Measurements from ENCODE around the gene RBFOX2. TPM values are rescaled to one million over a fixed set of nuclear protein-coding genes. Genes with fewer than 3 reads are reported as not detected.
"Not testable (repeated sequence)": the region's sequence is repeated elsewhere in the genome, so short reads cannot be mapped to it uniquely, and the experiment has no call there.

Gene RBFOX2
- polyA plus RNA-seq, 1 donor: 143 TPM

DNA sequence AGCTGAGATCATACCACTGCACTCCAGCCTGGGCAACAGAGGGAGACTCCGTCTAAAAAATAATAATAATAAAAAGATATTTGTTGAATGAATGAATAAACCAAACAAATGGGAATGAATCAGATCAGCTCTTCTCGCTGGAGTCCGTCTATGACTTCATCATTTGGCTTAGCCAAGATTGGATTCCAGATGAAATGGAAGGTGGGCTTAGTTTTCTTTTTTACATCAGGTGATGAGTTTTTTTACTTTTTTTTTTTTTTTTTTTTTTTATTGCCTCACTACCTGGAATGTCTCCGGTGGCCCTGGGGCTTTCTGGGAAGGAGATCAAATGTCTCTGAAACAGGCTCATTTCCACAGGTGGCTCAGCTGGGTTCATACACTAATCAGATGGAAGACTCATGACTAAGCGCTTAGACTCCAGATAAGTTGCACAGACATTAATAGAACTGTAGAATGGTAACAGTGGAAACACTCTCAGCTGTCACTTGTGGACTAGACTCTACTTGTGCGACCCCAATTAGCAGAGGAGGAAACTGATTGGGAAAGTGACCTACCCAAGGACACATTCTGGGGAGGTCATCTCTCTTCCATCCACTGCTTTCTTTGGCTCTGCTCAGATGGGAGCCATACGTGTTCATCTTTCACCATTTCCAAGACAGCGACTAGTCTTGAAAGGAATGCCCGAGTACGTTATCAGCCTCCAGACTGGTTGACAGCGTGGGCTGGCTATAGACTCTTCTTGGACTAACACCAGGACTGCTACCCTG is 20.5 kb upstream of the RBFOX2 start:
- no peak for DNase-seq

DNA sequence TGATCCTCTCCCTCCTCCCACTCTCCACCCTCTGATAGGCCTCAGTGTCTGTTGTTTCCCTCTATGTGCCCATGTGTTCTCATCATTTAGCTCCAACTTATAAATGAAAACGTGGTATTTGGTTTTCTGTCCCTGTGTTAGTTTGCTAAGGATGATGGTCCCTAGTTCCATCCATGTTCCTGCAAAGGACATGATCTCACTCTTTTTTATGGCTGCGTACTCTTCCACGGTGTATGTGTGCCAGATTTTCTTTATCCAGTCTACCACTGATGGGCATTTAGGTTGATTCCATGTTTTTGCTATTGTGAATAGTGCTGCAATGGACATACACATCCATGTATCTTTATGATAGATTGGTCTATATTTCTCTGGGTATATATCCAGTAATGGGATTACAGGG is 15.9 kb upstream of the RBFOX2 start:
- DNase-seq: not testable (repeated sequence)

DNA sequence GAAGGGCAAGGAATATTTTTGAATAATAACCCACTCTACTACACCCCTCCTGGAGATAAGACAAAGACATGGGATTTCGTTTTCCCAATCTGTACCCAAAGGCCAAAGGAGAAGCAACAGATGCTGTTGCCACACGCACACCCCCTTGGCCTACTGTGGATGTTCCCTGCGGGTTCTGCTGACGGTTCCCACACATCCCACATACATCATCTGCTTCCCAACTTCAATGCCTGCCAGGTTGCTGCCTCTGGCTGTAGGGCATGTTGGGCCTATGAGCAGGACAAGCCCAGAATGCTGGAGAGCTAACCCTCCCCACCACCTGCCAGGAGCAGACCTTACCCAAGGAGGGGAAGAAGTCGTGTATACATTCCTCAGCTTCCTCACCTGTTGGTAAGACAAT is 13.6 kb upstream of the RBFOX2 start:
- DNase-seq: no peak

DNA sequence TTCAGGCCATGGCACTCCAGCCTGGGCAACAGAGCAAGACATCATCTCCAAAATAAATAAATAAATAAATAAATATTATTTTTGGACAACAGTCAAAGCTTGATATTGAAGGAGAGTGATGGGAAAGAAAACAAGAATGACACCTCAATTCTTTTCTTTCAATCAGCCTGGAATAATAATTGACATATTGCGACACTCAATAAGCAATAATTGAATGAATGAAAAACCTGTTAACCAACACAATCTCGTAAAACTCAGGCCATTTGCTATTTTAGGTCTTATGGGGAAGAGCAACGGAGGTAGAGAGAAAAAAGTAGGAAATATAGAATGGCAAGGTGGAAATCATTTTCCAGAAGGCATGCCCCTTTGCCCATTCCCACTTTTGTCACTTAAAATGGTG is 10.5 kb upstream of the RBFOX2 start:
- DNase-seq: no peak

DNA sequence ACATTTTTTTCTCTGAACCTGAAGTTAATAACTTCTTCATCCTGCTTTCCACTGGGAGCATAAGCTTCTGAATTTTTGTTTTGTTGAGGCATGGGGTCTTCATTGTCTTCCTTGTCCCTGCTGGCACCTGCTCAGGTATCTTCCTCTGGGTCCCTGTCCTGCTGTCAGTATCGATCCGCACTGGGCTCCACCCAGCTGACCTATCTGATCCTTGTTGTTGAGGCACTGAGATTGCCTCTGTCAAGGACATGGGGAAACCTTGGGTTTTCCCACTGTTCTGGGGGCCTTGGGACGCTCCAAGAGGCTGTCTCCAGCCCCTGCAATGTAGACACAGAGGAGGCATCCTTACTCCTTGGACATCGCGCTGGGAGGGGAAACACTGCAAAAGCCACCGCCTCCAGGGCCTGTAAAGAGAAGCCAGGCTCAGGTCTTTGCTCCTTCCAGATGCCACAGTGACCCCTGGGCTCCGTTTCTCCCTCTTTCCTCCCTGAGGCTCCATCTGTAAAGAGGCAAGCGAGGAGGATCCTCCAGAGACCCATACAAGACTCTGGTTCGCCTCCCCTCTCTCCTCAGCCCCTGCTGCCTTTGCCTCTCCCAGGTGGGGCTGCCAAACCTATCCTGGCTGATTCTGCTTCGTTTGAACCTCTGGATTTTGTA is 8.6 kb upstream of the RBFOX2 start:
- no peak for DNase-seq

DNA sequence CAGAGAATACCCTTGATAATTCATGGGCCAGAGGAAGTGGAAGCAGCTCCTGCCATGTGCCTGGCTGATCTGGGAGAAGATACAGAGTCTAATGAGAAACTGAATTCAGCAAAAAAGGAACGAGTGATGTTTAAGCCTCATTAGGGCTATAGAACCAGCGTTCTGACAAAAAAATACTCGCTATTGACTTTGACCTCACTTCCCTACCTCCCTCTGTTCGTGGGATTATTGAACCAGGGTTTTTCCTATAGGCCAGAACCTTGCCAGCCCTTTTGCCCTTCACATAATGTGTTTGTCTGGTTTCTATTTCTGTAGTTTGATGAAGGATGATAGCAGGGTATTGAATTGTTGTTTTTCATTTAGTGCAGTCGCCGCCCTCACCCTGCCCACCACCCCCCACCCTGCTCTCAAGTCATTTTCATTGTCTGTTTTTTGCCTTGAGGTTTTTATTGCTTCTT is 7.6 kb upstream of the RBFOX2 start:
- DNase-seq: no peak

DNA sequence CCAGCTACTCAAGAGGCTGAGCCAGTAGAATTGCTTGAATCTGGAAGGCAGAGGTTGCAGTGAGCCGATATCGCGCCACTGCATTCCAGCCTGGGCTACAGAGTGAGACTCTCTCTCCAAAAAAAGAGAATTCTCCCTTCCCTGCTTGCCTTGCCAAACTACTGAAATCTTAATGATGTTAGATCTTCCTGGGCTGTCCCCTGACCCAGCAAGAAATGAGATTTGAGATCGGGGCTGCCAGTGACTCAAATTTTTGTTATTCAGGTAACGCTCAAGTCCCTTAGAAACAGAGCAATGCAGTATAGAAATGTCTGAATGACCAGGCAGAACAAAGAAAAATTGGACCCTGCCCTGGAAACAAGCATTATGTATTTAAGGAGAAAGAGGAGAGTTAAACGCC is 4.0 kb upstream of the RBFOX2 start:
- DNase-seq: no peak

DNA sequence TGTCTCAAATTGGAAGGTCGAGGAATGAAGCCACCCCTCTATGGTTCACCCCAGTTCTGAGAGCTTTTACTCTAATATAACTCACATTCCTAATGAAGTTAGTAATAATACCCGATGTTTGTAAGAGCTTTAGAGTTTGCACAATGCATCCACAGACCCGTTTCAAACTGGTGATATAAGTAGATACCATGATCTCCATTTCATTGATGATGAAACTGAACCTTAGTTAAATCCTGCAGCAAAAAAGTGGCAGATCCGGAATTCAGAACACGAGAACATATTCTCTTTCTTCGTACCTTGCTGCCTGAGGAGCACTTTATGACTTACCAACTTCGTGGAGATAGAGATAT is 757 bp upstream of the RBFOX2 start:
- no peak for DNase-seq

DNA sequence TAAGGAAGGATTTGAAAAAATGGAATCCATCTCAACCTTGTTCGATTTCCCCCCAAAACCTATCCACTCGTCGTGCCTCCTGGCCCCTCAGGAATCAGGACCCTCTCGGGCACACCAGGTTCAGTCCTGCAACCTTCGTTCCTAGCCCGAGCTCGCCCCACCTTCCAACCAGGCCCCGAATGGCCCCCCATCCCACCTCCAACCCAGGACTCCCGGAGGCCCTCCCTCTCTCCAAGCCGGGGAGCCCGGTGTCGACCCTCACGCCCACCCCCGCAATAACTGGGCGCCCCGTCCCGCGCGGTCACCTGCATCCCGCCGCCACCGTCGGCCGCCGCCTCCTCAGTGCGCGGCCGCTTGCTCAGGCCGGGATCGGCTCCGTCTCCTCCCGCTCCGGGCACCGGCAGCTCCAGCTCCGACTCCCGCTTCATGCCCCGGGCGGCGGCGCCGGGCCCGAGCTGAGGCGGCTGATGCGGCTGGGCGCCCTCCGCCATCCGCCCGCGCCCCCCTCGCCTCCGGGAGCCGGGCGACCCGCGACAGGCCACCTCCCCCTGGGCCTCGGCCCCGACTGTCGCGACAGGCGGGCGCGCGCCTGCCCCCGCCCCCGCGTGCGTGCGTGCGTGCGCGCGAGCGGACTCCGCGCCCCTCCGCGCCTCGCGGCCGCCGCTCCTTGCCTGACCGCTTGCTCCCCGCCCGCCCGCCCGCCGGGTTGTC is 534 bp downstream of the RBFOX2 start:
- DNase-seq: no peak

DNA sequence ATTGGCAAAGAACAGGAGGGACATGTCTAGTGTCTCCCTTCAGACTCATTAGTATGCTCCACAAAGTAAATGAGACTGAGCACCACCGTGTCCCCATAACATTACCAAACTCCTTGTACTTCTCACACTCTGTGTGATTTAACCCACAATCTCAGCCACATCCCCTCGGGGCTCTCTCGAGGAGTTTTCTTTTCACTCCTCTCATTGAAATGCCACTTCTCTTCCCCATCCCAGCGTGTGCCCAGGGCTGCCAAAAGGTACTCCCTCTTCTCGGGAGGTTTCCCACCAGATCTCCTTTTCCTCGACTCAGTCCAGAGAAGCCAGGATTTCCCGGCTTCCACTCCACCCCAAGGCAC is 1.1 kb downstream of the RBFOX2 start:
- no peak for DNase-seq

DNA sequence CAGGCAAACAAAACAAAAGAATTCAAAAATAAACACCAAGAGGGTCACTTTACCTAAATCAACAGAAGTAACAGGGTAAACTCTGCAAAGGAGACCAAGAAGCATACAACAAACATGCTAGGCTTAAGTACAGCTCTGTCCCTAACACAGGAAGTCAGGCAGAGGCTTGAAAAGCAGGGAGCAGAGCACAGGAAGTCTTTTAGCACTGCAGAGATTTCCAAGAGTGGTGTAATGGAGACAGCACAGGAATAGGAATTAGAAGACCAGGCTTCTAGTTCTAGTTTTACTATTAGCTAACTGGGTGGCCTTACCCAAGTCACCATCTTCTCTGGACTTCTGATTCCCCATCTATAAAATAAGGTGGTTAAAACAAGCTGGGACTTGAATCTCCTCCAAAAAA is 1.9 kb downstream of the RBFOX2 start:
- DNase-seq: no peak

DNA sequence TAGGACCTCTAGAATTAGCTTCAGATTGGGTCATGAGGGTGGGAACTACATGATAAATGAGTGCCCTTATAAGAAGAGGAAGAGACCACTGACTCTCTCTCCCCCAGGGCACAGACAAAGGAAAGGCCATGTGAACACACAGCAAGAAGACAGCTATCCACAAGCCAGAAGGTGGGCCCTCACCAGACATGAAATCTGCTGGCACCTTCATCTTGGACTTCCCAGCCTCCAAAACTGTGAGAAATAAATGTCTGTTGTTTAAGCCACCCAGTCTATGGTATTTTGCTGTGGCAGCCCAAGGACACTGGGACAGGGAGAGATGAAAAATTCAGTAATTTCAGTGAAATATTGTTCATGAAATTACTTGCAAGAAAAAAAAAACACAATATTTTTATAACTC is 5.9 kb downstream of the RBFOX2 start:
- DNase-seq: no peak

DNA sequence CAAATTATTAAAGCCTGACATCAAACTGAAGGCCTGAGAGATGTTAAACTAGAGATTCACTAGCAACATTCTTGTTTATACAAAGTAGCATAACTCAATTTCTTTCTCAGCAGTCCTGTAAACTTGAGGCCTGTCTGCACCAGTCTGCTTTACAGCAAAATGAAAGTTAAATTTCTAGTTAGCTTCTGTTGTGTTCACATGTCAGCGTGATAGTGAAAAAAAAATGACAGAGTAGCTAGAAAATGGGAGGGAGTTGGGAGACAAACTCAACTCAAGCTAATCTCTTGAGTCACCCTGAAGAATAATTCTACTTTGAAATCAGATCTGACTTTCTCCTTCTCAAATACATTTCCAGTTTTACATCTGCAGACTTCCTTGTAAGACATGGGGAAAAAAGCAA is 6.5 kb downstream of the RBFOX2 start:
- DNase-seq: no peak

DNA sequence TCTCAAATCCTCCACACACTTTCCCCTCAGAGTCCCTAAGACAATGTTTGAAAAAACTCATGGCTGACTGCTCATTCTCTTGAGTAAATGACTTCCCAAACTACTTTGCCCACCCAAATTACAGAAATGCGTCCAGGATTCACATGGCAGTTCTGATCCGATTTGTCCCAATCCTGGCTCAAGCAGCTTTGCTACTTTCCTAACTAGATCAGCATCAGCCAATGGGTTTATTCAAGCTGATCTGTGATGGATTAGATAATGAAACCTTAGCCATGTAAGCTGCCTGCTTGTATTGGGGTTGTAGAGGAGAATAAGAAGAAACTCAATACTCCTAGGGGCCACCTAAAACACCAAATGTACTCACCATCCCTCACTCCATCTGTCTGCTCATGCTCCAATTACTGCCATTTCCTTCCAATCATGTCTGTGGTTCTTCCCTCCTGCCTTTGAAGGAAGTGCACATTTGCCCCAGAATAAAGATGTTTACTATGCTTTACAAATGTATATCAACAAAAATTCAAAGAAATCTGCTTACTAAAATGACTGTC is 6.9 kb downstream of the RBFOX2 start:
- no peak for DNase-seq

DNA sequence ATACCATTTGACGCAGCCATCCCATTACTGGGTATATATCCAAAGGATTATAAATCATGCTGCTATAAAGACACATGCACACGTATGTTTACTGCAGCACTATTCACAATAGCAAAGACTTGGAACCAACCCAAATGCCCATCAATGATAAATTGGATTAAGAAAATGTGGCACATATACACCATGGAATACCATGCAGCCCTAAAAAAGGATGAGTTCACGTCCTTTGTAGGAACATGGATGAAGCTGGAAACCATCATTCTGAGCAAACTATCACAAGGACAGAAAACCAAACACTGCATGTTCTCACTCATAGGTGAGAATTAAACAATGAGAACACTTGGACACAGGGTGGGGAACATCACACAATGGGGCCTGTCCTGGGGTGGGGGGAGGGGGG is 7.8 kb downstream of the RBFOX2 start:
- not testable (repeated sequence) for DNase-seq

DNA sequence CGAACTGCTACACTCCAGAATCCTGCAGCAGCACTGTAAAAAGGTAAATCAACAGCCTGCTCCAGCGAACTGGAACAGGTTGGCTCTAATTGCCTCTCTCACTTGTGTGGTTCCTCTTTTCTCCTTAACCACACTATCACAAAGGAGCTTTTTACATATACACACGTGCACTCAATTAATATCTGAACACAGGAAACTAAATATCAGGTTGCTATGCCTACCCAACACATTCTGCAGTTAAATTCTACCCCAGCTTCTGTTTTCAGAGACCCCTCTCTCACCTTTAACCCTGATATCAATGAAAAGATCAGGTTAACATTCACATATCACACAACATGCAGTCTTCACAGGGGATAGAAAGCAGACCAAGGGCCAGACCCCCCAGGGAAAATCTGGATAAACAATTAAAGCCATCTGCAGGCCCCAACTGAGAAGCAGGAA is 11.0 kb downstream of the RBFOX2 start:
- no peak for DNase-seq

DNA sequence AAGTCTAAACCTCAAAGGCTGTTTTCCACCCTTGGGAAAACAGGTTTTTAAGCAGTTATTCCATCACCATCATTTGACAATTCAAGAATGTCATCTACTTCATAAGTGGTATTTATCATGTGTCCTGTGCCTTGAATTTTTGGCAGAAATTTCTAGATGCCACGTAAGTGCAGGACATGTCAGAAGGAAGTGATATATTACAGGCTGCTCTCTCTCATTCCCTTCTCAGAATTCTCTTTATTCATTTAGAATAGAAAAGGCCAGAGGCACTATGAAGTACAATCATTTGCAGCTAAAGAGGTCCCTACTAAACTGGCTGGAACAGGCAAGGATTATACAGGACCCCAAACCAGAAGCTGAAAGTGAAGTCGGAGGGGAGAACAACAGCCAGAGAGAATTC is 11.9 kb downstream of the RBFOX2 start:
- no peak for DNase-seq

DNA sequence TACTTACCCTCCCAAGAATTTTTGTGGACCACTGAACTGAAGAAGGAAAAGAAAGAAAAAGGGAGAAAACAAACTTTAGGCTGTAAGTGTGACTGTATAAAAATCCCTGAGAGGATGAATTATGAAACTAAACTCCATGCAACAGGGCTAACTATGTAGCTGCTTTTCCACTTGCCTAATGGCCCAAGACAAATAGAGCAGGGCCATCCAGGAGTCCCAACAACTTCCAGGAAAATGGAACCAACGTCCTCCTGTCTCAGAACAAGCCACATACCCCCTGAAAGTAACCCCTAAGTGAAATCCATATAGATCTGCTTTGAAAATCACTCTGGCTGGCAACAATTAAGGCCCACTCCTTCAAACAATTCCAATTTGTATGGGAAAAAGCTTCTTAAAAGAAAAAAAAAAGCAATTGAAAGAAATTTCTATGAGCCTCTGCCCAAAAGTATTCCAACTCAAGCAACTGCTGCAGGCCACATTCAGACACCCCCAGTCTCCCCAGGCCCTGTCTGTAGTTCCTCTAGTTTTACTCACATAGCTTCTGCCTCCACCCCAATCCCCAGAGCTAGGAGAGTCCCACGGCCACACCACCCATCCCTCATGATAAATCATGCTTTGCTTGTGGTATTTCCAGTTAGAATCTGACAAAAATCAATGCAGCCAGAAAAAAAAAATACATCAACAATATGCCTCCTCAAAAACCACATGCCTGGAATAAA is 12.7 kb downstream of the RBFOX2 start:
- DNase-seq: no peak

DNA sequence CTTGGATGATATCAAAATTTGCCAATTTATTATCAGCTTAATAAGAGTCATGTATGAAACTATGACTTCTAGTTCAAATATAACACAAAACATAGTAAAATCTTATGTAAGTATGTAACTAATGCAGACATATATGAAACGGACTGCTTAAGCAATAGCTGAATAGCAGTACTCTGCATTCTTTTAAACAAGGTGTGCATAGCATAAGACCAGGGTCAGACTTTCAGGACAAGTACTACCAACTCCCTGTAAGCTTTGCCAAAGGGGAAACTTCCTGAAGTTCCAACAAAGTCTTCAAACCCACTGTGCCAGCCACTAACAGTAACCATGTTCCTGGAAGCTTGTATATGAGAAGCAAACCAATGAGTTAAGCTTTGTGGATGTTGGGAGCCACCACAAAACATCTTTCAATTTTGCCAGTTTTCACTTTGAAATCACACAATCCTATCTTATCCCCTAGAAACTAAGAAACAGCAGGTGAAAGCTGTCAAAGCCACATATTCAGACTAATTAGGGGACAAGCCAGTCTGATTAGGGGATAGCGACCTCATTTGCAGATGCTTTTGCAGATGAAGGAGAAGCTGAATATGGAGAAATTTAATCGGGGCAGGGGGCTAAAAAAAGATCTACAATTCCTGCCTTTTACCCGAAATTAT is 13.3 kb downstream of the RBFOX2 start:
- no peak for DNase-seq

DNA sequence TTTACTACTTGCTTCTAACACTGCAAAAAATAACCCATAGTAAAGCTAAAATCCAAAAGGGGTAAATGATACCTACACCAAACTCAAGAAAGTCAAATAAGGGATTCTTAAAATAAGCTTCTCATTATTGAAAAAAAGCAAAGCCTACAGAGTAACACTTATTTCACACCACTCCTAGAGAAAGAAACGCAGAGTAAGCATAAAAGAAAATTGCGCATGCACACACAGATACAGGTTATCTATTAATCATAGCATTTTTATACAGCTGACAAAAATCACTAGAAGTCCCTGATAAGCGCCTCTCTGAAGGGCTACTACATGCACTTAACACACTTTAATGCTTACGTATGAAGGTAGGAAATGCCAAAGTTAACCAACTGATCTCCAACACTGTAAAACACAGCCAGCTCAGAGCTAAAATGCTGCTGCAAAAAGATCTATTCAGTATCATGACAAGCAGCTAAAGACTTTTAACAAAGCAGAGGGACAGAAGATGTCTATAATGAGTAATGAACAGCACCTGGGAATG is 14.0 kb downstream of the RBFOX2 start:
- no peak for DNase-seq

DNA sequence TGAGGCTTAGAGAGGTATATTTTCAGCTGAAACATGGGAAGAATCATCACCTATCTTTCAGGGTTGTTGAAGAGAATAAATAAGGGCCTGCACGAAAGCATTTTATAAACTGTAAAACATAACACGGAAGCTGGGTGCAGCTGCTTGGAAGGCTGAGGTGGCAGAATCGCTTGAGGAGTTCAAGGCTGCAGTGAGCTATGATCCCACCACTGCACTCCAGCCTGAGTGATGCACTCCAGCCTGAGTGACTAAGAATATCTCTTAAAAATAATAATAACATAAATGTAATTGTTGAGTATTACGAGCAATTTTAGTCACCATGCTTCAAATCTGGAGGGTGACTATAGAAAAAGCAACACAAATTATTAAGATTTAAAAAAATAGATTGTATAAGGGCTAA is 16.3 kb downstream of the RBFOX2 start:
- no peak for DNase-seq

DNA sequence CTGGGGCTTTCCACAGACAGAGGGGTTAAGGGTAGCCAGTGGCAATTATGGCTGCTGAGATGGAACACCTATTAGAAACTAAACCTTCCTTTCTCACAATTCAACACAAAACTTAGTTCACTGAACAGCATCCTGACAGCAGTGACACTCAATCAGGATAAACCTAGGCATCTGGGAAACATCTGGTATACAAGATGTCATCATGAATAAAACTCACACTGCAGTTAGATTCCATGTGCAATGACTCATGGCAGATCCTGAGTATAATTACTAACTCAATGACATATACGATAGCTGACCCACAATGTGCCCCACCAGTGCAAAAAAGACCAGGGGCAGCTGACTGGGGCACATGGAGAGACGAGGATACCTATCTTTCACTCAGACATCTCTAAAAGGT is 17.7 kb downstream of the RBFOX2 start:
- DNase-seq: no peak

All from left kidney (tissue), 2 donors.